Left lung (tissue), 10 donors: ENCODE data around the gene CDH4. TPM values are rescaled to one million over a fixed set of nuclear protein-coding genes. Genes with fewer than 3 reads are reported as not detected.

Experiments used
- ATAC-seq: fragments of 200-7000 bp; cut with Tn5 transposase; one replicate; pipeline ENCODE4 v1.9.1; 2020; ENCODE audit warnings: moderate library complexity
- DNase-seq, 4 donors: peaks; one replicate each; pipeline ENCODE4 v3.0.0-alpha.2; 2013 to 2020
- H3K27ac ChIP-seq, 2 donors: fragments of 200-600 bp; sonication (generic) in 1 of 2; one replicate each; pipeline versions ENCODE4 v1.5.0 to v1.8.0; 2020 to 2021
- H3K27me3 ChIP-seq, 2 donors: fragments of 200-600 bp; sonication (generic) in 1 of 2; one replicate each; pipeline versions ENCODE4 v1.5.0 to v1.8.0; 2020 to 2021
- H3K36me3 ChIP-seq, 2 donors: fragments of 200-600 bp; sonication (generic) in 1 of 2; one replicate each; pipeline versions ENCODE4 v1.5.0 to v1.8.0; 2020 to 2021
- H3K4me1 ChIP-seq, 2 donors: fragments of 200-600 bp; one replicate each; pipeline ENCODE4 v1.8.0; 2021
- H3K4me3 ChIP-seq, 2 donors: fragments of 200-600 bp; sonication (generic) in 1 of 2; one replicate each; pipeline versions ENCODE4 v1.5.0 to v1.8.0; 2020 to 2021; ENCODE audit warnings: mild to moderate bottlenecking in 1 of 2
- H3K9me3 ChIP-seq, 2 donors: fragments of 200-600 bp; sonication (generic) in 1 of 2; one replicate each; pipeline versions ENCODE4 v1.5.0 to v1.8.0; 2020 to 2021
- intact Hi-C, 2 donors: fragments of 100-400 bp; cut with DNase I; formaldehyde crosslinking; loops; one replicate each; pipeline versions ENCODE4 v1.11.2 to v1.14.2; 2022
- polyA plus RNA-seq, 6 donors: library from polyadenylated mRNA; unstranded; fragments of 120-200 nt; gene quantifications; one replicate each; pipeline ENCODE4 v1.2.1, GENCODE V29; 2013; ENCODE audit not compliant: insufficient read length in 6 of 6
- total RNA-seq, 2 donors: library from RNA; stranded (reverse); fragmentation: NEBNext Ultra II Directional; extraction: Animal tissue kit (Norgen Biotek cat#: 25700); gene quantifications; one replicate each; pipeline ENCODE4 v1.2.1, GENCODE V29; 2021
- TF ChIP-seq, protein P1 (sequence below), 2 donors: fragments of 200-600 bp; sonication (generic) in 1 of 2; IDR thresholded peaks; one replicate each; pipeline versions ENCODE4 v1.5.0 to v1.8.0; 2021; ENCODE audit warnings: antibody characterized with exemption in 2 of 2
- donor health status: DM: no; HTN: yes; CAD: no.
- donor health status: DM: no; HTN: no; CAD: no.

CDH4 gene
- total and polyA plus RNA-seq, 8 donors = 0.24 to 10.8 (median 5.1) TPM

- TF ChIP-seq, protein P1, sequence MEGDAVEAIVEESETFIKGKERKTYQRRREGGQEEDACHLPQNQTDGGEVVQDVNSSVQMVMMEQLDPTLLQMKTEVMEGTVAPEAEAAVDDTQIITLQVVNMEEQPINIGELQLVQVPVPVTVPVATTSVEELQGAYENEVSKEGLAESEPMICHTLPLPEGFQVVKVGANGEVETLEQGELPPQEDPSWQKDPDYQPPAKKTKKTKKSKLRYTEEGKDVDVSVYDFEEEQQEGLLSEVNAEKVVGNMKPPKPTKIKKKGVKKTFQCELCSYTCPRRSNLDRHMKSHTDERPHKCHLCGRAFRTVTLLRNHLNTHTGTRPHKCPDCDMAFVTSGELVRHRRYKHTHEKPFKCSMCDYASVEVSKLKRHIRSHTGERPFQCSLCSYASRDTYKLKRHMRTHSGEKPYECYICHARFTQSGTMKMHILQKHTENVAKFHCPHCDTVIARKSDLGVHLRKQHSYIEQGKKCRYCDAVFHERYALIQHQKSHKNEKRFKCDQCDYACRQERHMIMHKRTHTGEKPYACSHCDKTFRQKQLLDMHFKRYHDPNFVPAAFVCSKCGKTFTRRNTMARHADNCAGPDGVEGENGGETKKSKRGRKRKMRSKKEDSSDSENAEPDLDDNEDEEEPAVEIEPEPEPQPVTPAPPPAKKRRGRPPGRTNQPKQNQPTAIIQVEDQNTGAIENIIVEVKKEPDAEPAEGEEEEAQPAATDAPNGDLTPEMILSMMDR (IDR thresholded peaks at IDR 0.05) = no peak
These were observed 47.0 kb downstream of the CDH4 start for GRCh38 chr20:61299104-61299503.

DNA sequence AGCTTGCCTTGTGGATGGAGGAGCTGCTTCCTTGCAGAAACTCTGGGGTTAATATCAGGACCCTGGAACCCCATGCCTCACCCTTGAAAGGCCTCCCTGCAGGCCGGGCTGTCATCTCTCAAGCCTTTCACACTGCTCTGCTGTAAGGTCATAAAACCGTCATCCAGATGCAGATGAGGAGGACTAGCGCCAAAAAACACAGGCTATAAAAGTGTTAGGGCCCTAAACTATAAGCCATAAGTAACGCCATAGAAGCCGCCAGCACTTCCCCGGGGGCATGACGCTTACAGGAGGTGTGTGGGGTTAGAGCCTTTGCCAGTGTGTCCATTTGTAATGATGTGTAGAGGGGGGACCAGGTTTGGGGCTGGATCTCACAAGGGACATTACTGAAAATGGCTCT is 47.6 kb downstream of the CDH4 start:
- Histone ChIP-seq H3K4me3 (no peak overlapping the region), H3K27ac (no peak overlapping the region), H3K9me3 (peaks cover 0 to 9% of the 10 kb centered on the region in 2 donors), H3K27me3 (peaks cover 0 to 7% of the 10 kb centered on the region in 2 donors), H3K4me1 (no peaks in the 10 kb centered on the region), H3K36me3 (no peaks in the 10 kb centered on the region)
- TF ChIP-seq, protein P1 (IDR thresholded peaks at IDR 0.05) = no peak
- no peak for DNase-seq
- intact Hi-C loops = no loop called here
- no peak for ATAC-seq

More at GRCh38 chr20:61299104-61299503, 47.0 kb downstream of the CDH4 start:
- Histone ChIP-seq H3K4me3 (no peak overlapping the region), H3K27ac (no peak overlapping the region), H3K27me3 (peaks cover 0 to 7% of the 10 kb centered on the region in 2 donors), H3K9me3 (peaks cover 0 to 11% of the 10 kb centered on the region in 2 donors), H3K36me3 (no peaks in the 10 kb centered on the region), H3K4me1 (no peaks in the 10 kb centered on the region)
- intact Hi-C loops = no loop called here
- DNase-seq (no peak), ATAC-seq (no peak)

DNA sequence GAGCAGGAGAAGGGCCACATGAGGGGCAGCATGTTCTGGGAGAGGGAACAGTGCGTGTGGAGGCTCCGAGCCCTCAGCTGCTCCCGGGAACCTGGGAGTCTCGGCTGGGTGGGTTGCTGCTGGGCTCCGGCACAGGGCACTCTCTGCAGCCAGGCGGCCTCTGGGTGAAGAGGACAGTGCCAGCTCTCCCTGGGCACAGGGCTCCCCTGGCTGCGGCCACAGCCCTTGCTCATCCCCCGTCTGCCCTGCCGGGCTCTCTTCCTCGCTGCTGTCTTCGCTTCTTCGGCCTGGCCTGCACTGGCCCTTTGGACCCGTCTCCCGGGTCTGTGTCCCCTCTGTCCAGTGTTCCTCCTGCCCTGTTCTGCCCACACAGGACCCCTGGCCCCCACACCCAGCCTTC is 48.2 kb downstream of the CDH4 start:
- Histone ChIP-seq H3K36me3 (no peaks in the 10 kb centered on the region), H3K9me3 (peaks cover 0 to 6% of the 10 kb centered on the region in 2 donors), H3K27ac (no peak overlapping the region), H3K4me1 (no peaks in the 10 kb centered on the region), H3K27me3 (peaks cover 0 to 7% of the 10 kb centered on the region in 2 donors), H3K4me3 (no peak overlapping the region)
- ATAC-seq = no peak
- intact Hi-C loops = no loop called here
- peak in 1 of 4 donors; percentile 56 for DNase-seq
- TF ChIP-seq, protein P1 (IDR thresholded peaks at IDR 0.05) = no peak

- TF ChIP-seq, protein P1 (IDR thresholded peaks at IDR 0.05) = no peak
- H3K4me1 ChIP-seq = no peaks in the 10 kb centered on the region
- peaks cover 0 to 7% of the 10 kb centered on the region in 2 donors for H3K27me3 ChIP-seq
- no peaks in the 10 kb centered on the region for H3K36me3 ChIP-seq
- intact Hi-C loops = no loop called here
- DNase-seq = peak in 1 of 4 donors; percentile 41
- no peak overlapping the region for H3K4me3 ChIP-seq
- ATAC-seq = no peak
- H3K9me3 ChIP-seq = peaks cover 0 to 3% of the 10 kb centered on the region in 2 donors
- no peak overlapping the region for H3K27ac ChIP-seq
These were observed 48.6 kb downstream of the CDH4 start for GRCh38 chr20:61300709-61301108.

- H3K4me3 ChIP-seq = no peak overlapping the region
- H3K9me3 ChIP-seq = peaks cover 0 to 1% of the 10 kb centered on the region in 2 donors
- intact Hi-C loops = no loop called here
- DNase-seq (peak in 1 of 4 donors; percentile 37), ATAC-seq (no peak)
- no peaks in the 10 kb centered on the region for H3K4me1 ChIP-seq
- TF ChIP-seq, protein P1 (IDR thresholded peaks at IDR 0.05) = no peak
- peaks cover 0 to 7% of the 10 kb centered on the region in 2 donors for H3K27me3 ChIP-seq
- no peaks in the 10 kb centered on the region for H3K36me3 ChIP-seq
- no peak overlapping the region for H3K27ac ChIP-seq
These were observed 49.9 kb downstream of the CDH4 start for GRCh38 chr20:61301711-61302525.
